ENCODE results near the gene PRICKLE1.

The PRICKLE1 gene

DNA sequence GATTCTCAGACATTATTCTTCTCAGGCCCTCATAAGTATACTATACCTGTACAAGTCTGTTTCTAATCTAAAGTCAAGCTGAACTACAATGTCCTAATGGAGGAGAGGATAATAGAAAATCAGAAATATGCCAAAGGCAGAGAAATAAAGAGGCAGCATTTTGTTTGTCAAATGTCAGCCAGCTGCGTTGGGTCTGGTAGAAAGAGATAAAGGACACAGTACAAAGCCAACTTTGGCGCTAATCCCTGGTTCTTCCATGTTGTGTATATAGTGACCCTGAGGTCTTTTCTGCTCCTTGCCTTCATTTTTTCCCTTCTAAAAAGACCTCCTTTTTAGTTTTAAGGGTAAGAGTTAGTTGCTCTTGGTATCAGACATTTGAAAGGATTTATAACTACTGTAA, 103.1 kb downstream of the PRICKLE1 start:
- no peak for DNase-seq

DNA sequence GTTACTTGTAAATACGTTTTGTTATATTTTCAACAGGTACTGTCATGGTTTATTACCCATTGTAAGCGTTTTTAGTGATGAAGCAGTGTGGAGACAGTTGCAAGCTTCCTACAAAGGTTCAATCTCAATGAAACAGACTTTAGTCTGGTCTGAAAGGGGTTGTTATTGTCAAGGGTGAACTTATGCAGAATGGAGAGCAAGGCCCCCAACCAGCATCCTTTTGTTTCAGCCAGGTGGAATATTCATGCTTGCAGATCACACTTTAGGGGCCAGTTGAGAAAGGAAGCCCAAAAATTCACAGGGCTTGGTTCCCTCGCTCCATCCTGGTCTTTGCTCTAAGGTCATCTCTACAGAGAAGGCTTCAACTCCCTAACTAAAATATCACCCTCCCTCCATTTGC, 103.7 kb downstream of the PRICKLE1 start:
- no peak for DNase-seq

DNA sequence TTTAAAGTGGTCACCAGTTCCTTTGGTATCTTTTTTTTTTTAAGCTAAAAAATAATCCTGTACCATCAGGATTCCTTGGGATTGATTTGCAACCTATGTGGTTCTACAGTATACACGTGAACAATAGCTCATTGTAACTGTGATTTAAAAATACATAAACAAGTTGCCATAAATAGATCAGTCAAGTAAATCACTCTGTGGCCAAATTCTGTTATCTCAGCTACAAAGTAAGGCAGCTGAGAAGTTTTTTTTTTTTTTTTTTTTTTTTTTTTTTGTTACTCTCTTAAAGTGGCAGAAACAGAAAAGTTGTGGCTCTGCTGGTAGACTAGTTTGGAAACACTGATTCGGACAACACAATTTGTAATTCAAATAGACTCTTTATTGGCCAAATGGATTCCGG, 104.5 kb downstream of the PRICKLE1 start:
- no peak for DNase-seq

DNA sequence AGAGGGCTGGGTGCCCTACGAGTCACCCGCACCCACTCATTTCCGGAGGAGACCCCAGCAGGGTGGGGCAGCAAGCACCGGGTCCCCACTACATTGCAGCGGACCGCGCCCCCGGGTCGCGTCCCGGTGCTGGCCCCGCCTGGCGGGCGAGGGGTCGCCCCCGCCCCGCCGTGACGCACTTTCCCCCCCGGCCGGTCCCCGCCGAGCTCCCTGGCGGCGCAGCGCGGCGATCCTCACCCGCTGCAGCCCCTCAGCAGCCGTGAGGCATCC, 106.1 kb downstream of the PRICKLE1 start:
- no peak for DNase-seq

DNA sequence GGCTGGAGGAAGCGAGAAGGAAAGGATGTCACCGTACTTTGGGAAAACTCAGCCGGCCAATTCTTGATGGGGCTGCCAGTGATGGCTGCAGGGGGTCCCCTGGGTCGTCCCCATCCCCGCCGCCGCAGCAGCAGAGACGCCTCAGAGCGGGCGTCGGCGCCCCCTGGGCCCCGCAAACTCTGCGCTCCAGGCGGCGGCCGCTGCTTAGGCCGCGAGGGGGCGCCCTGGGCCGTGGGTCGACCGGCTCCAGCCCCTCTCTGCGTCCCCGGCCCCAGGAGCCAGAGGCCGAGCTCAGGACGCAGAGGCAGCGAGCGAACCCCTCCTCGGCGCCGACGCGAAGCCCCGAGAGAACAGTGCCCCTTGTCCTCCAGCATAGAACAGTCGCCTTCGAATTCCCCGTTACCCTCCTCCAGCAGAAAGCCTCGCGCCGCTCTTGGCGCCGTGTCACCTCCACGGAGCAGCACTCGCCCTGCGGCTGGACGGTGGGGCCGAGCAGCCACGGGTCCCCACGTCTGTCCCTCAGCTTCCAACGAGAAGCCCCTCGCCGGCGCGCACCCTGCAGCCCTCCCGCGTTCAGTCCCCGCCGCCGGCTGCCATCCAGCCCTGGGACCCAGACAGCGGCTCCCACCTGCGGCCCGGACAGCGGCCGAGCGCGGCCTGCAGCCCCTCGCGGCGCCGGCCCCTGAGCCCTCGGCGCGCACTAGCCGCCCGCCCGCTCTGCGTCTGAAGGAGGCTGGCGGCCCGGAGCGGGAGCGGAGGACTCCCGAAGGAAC, 106.6 kb downstream of the PRICKLE1 start:
- DNase-seq: no peak

DNA sequence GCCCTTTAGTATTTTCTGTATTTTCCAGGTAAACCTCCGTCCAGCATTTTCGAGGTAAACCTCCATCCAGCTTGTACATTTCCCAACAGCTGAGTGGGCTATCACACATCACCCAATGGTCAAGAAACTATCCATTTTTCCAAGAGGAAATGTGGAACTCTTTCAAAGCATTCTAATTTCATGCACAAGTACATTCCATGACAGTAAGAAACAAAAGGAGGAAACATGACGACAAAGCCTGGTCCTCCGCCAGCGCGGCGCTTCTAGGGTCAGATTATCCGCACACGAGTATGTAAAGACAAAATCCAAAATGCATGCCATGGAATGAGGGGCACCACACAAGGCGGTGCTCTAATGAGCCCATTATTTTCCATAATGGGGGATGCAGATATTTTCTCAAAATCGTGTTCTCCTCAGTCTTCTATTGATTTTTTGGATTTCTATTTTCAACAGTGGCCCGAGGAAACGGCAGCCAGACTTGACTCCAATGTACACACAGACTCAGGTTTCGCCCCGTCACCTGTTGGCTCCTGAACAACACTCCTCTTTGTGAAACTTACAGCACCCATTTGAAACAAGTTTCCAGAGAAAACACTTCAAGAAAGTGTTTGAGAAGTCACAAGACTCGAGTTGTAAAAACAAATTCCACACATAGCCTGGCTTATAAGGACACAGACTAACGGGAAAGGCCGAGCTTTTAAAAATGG, 107.4 kb downstream of the PRICKLE1 start:
- peak; percentile 14 for DNase-seq

DNA sequence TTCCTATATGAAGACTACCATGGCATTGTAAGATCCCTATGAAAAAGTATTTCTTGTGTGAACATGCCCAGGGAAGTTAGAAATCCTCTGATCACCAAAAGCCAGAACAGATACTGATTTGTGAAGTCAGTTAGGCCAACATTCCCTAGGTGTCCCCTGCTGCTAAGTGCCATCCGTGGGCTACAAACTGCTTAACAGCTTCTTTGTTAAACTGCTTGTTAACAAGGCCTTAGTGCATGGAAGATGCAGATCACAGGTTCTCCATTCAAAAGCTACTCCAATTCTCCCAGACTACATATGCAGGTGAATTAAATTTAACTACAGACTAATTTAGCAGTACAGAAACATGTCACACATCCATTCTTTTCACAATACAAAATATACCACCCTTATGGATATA, 108.2 kb downstream of the PRICKLE1 start:
- DNase-seq: no peak

DNA sequence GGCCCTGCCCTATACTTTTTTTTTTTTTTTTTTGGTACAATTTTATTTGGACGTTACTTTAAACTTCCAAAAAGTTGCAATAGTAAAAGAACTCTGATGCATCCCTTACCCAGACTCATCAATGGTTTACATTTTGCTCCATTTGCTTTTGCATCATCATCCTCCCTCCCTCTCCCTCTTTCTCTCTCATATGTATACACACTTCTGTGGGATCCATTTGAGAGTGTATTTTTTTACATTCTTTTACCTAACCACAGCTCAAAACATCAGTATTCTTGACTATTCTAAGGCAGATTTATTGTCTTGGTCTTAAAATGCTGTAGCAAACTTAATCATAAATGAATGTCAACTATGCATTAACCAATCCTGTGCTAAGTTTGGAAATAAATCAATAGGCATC, 111.6 kb downstream of the PRICKLE1 start:
- DNase-seq: no peak

DNA sequence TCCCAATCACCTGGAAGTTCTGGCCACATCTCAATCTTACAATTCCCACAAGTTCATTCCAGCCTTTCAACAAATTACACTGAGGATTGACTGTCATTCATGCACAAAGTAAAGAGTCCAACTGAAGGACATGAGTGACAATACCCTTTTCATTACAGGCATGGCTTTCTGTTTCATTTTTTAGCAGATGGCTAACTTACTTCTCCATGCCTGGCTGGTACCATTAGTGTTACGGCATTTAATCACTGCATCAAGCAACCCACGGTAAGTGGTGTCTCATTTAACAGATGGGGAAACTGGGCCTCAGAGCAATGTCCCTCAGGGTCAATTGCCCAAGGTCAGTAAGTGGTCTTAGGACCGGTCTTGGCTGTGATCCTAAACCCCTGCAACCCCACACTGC, 114.4 kb downstream of the PRICKLE1 start:
- no peak for DNase-seq

DNA sequence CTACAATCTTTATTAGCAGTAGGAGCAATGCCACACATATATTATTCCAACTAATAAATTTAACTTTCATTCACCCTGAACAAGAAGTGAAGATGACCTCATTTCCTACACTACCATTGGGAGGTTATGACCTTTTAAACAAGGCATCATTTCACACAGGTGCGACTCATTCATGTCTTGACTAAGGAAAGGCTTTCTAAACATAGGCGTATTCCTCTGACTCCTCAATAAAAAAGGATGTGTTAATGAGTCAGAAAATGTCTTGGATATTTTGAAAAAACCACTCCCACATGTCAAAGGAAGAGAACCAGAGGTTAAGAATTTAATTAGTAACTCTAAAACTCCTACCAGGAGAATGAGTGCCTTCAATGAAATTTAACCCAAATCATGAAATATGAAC, 115.2 kb downstream of the PRICKLE1 start:
- DNase-seq: no peak

DNA sequence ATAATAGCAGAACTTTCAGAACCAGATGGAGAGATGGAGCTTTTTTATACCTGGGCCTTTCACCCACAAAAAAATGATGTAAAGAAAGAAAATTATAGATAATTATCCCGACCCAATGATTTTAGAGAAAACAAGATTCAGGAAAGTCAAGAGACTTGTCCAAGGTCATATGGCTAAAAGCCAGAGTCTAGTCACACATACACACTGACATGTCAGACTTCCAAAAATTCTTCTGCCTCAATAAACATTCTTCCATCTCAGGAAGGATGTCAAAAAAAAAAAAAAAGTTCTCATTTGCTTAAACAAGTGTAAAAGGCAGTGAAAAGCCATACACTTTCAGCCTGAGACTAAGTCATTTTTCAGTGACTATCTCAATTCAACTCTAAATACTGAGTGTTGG, 116.0 kb downstream of the PRICKLE1 start:
- DNase-seq: no peak

DNA sequence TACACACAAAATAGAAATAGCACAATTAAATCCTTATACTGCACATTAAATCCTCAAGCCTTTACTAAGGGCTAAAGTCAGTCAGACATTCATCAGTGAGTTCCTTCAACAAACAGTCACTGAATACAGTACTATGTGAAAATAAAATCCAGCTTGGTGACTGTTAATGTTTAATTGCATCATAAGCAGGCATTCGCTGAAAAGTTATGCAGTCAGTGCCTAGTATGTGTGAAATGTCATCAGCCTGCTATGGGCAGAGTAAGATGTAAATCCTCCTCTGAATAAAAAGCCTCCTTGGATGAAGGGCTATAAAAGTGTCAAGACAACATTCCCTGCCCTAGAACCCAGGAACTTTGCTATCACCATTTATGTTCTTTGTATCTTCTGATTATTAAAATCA, 116.4 kb downstream of the PRICKLE1 start:
- DNase-seq: no peak

DNA sequence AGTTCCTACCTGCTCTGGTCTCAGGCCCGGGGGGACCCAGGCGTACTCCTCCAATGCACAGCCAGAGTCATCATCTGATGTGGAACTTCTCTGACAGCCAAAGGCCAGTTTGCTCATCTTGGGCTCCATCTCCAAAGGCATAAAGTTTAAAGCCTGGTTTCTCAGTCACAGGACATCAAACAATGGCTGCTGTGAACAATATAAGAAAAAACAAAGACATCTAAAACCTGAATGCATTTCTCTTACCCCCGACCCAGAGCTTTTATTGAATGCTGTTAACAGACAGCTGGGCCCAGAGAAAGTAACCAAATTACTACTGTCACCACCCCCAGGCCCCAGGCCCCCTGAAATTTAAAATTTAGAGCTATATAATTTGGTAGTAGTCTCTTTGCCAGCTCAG, 117.2 kb downstream of the PRICKLE1 start:
- no peak for DNase-seq

DNA sequence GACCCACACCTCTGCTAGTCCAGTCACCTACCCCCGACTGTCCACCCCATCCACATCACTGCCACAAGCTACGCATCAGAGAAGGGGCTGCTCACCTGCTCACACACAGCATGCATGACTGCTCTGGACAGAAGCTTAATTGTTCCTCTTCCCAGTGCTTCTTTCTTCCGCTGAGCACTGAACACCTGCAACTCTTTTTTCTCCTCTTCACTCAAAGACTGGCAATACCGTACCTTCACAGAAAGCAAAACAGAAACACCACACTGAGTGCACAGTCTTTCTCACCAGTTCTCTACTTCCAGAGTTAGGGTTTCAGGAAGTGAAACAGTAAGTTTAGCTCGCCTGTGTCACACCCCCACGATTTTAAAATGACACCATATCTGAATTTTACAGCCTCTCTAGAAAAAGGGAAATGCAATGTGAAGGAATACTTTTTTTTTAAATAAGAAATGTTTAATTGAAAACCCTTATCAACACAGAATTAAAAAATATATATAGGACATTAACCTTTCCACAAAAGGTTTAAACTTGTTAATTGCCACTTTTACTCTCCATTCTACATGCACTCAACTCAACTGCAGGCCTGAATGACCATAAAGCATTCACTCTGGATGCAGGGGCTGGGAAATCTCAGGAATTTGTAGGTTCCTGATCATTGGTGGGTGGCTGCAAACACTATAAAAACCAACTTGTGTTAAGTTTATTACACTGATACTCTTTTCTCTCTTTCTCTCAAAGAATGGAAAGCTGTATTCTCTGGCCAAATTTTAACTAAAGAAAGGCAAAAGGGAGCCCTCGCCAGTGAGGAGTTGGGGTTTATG, 120.0 kb downstream of the PRICKLE1 start:
- DNase-seq: no peak

DNA sequence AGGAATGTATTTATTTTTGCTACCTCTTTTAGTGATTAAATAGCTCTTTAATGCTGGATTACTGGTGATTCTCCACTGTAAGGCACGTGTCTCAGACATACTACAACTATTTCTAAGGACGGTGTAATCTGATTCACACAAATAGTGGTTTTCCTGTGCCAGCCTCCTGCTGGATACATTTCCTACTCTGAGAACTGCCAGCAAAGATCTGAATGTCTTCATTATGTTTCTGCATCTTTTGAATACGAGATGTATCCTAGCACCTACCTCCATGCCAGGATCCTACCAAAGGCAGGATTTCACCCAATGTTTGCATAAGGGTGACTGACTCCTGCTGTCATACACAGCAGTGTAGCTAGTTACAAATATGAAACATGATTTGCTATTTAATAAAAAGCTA, 120.6 kb downstream of the PRICKLE1 start:
- no peak for DNase-seq

DNA sequence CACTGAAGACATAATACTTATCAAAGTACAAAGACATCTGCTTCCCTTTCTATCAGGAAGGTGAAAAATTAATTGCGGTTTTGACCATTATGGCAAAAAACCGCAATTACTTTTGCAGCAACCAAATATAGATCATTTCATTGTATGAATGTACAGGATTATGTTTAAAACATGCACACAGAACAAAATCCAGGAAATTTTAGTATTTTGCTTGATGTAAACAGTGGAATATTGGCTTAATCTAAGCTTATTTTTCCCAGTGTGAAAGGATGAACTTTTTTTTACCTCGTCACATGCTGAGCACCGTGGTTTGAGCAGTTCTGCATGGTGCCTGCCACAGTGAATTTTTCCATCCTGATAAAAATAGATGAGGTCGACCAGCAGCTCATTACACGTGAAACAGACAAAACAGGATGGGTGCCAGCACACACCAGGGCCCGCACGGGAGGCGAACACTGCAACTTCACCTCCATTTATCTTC, 121.2 kb downstream of the PRICKLE1 start:
- no peak for DNase-seq

DNA sequence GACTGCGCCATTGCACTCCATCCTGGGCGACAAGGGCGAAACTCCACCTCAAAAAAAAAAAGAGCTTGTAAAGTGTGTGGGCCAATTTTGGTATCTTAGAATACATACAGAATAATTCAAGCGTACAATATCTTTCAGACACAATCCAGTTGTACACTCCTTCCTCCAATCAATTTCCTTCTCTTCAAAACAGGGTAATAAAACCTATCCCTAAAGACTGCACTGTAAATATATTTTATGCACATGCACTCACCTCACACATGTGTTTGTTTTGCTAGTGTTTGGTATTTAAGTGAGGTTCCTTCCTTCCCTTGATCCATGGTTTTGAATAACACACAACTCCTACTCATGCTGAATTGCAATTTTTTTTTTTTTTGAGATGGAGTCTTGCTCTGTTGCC, 125.9 kb downstream of the PRICKLE1 start:
- no peak for DNase-seq

DNA sequence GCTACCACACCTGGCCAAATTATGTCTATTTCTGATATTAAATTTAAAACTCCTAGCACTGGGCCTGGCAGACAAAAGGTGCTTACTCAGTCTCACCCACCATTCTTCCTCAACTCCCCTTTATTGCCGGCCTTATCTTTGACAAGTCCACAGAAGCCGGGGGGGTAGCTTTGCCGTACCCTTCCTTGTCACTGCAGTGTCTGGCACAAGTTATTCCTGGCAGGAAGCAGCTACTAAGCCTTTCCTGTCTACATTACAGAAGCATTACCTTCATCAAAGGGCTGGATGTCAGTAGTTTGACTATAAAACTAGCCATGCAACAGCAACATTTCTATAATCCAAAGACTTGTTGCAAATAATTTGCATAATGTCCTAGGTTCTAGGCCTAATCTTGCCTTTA, 127.1 kb downstream of the PRICKLE1 start:
- DNase-seq: no peak

DNA sequence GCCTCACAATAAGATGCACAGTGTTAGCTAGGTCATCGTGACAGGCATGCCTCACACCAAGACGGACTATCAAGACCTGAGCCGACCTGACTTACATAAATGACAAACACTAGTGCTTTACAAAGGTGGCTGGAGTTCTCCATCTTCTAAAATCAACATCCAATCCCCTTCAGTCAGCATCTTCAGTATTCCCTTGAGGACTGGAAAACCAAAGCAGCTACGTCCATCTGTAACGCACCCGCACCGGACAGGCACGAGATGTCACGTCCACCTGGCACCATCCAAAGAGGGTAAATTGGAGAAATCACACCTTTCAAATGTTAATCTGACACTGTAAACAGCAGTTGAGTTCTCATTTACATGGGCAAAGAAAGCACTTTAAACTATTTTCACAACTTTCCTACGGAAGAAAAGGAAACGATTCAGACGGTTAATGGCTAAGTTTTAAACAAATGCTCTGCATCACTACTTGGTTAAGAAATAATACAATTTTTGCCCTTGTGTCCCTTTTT, 130.2 kb downstream of the PRICKLE1 start:
- no peak for DNase-seq

DNA sequence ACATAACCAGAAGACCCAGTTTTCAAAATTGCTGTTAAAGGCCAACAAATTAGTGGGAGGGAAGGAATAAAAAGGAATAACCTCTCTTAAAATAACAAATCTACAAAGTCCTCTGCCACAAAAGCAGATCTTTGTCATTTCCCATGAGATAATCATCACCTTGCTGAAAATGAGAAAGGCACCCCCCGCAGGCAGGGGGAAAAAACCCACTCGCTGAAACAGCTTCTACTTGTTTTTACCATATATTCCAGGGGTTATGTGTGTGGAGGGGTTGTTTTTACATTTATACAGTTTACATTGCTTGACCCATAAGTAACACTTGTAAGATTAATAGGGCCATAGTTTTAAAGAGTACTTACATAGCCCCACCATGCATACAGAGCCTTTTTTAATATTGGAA, 131.0 kb downstream of the PRICKLE1 start:
- DNase-seq: no peak

DNA sequence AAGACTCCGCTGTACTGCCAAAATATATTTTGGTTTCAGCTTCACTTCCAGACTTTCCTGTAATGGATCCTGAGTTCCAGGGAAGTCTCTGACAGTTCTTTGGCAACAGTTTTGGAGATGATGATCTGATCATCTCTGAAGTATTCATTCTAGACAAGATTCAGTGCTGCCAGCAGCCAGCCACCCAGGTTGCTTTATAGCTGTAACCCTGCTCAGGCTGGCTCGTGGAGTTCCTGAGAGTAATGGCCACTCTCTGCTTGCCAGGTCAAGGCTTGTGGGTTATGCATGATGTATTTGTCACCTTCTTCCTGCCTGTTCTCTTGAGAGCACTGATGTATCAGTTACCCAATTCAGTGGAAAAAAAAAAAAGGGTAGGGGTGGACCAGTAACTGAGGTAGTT, 139.3 kb downstream of the PRICKLE1 start:
- DNase-seq: no peak

DNA sequence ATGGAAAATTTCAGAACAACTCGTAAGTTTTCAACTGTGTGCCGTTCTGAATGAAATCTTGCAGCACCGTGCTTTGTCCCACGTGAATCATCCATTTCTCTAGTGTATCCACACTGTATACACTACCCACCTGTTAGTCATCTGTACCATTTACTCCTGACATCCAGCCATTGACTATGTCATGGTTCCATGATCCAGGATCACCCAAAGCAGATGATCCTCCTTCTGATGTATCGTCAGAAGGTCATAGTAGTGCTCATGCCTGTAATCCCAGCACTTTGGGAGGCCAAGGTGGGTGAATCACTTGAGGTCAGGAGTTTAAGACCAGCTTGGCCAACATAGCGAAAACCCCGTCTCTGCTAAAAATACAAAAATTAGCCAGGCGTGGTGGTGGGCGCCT, 140.7 kb downstream of the PRICKLE1 start:
- no peak for DNase-seq

DNA sequence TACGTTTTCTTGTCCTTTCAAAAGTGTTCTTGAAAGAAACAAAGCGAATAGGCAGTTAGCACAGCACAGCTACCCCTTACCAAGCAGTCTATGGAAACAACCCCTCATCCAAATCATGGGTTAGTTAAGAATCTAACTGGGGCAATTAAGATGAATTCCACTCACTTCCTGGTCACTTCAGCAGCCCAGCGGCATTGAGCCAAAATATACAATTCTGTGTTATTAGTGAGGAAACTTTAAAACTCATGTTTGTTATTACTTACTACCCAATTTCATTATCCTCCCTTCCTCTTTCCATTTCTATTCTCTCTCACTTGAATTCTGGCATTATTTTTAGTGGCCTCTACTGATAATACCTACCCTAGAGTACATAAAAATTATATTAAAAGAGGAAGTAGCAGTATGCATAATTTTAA, 142.2 kb downstream of the PRICKLE1 start:
- DNase-seq: no peak

DNA sequence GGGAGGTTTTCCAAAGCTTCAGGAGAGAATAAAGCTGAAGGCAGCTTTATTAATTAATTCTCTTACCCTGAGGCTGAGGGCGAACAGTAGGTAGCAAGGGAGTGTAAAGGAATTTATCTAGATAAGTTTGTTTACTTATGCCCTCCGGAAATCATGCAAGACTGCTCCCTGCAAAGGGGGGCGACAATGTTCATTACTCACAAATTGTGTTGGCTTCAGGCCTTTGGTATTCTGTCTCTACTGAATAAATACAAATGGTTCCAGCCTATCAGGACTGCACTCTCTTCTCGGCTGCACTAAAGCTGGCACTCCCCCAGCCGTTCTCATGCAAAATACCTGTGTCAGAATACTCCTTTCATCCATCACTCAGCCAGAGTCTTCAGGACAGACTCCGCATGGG, 142.8 kb downstream of the PRICKLE1 start:
- DNase-seq: no peak

Data from NCI-H2029 treated with DMSO at 0.1 percent for 48 hours (cell line).